ENCODE measurements around the gene DGUOK. TPM values are rescaled to one million over a fixed set of nuclear protein-coding genes. Genes with fewer than 3 reads are reported as not detected.
A peak's percentile ranks its signal among the peaks of the same experiment; 100 is the strongest.

The DGUOK gene
- total and polyA plus RNA-seq, 4 donors, result 28.9 to 103 (median 73.9) TPM

DNA sequence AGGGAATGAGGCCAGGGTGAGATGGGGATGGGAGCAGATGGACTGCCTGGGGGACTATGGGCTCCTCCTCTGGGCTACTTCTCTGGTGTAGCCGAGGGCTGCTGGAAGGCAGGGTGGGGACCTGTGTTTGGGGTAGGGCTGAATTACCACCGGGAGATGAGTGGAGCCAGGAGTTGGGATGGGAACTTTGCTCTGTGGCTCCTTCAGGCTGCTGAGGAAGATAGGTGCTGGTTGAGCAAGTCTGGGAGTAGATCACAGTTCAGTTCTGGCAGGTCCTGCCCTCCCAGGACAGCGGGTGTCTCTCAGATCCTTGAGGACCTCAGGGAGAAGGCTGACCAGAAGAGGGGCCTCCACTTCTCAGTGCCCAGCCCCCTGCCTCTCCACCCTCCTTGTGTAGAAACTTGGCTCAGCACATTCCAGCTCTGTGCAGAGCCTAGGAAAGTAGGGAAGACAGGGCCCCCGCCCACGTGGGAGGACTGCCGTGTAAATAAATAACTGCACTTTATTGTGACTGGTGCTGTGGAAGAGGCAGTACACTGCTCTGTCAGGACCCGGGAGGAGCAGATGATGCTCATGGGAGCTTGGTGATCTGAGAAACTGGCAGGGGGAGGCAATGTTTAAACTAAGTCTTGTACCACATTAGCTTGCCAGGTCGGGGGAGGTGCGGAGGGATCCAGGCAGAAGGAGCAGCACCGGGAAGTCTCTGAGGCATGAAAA lies 73.4 kb downstream of the DGUOK start:
- H3K9me3 ChIP-seq (ENCODE audit: control insufficient read depth in 4 of 4, insufficient read depth in 3 of 4, low read length in 3 of 4), result no peaks in the 10 kb centered on the region
- H3K36me3 ChIP-seq (ENCODE audit: control insufficient read depth in 4 of 4, insufficient read depth in 4 of 4, low read length in 4 of 4), result no peaks in the 10 kb centered on the region
- no peaks in the 10 kb centered on the region for H3K27me3 ChIP-seq (ENCODE audit: control insufficient read depth in 3 of 3, insufficient read depth in 3 of 3, low read length in 2 of 3)
- DNase-seq (peak; percentile 63 to 82 (median 65)), ATAC-seq (ENCODE audit: insufficient read depth, low FRiP score) (no peak)
- H3K4me1 ChIP-seq (ENCODE audit: control insufficient read depth in 5 of 5, insufficient read depth in 5 of 5, low read length in 5 of 5), result peaks cover 0 to 48% (median 34%) of the 10 kb centered on the region in 5 donors
- WGBS, 2 donors, result 41 to 69% methylated on average over 10 of the region's 10 CpGs
- H3K27ac ChIP-seq (ENCODE audit: low read depth in 1 of 2, low read length in 1 of 2), result peak overlapping the region in 1 of 2 donors; percentile 21
- H3K4me3 ChIP-seq, result no peak overlapping the region
- H3K9ac ChIP-seq (ENCODE audit: insufficient read depth in 1 of 2, low read length in 2 of 2), result no peak overlapping the region
- TF ChIP-seq, protein P1, sequence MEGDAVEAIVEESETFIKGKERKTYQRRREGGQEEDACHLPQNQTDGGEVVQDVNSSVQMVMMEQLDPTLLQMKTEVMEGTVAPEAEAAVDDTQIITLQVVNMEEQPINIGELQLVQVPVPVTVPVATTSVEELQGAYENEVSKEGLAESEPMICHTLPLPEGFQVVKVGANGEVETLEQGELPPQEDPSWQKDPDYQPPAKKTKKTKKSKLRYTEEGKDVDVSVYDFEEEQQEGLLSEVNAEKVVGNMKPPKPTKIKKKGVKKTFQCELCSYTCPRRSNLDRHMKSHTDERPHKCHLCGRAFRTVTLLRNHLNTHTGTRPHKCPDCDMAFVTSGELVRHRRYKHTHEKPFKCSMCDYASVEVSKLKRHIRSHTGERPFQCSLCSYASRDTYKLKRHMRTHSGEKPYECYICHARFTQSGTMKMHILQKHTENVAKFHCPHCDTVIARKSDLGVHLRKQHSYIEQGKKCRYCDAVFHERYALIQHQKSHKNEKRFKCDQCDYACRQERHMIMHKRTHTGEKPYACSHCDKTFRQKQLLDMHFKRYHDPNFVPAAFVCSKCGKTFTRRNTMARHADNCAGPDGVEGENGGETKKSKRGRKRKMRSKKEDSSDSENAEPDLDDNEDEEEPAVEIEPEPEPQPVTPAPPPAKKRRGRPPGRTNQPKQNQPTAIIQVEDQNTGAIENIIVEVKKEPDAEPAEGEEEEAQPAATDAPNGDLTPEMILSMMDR (IDR thresholded peaks at IDR 0.05; ENCODE audit: control extremely low read depth, extremely low read depth), result no peak

DNA sequence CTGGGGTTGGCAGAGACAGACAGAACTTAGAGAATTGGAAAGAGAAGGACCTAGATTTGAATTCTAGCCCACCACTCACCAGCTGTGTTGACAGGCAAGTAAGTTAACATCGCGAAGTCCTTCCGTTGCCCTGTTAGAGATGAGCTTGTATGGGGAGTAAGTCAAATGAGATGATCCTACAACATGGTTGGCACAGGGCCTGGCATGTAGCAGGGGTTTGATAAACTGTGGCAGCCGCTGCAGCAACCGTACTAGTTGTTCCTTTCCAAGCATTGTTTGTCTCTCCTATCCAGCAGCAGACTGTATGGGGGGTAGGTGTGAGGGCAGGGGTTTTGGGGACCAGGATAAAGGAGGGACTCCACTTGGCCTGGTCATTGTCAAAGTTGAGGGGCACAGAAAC lies 74.0 kb downstream of the DGUOK start:
- no peak overlapping the region for H3K4me3 ChIP-seq
- H3K36me3 ChIP-seq (ENCODE audit: control insufficient read depth in 4 of 4, insufficient read depth in 4 of 4, low read length in 4 of 4), result no peaks in the 10 kb centered on the region
- H3K9ac ChIP-seq (ENCODE audit: insufficient read depth in 1 of 2, low read length in 2 of 2), result no peak overlapping the region
- no peaks in the 10 kb centered on the region for H3K27me3 ChIP-seq (ENCODE audit: control insufficient read depth in 3 of 3, insufficient read depth in 3 of 3, low read length in 2 of 3)
- ATAC-seq (ENCODE audit: insufficient read depth, low FRiP score), result no peak
- no peak for DNase-seq
- no peak overlapping the region for H3K27ac ChIP-seq (ENCODE audit: low read depth in 1 of 2, low read length in 1 of 2)
- no peaks in the 10 kb centered on the region for H3K9me3 ChIP-seq (ENCODE audit: control insufficient read depth in 4 of 4, insufficient read depth in 3 of 4, low read length in 3 of 4)
- H3K4me1 ChIP-seq (ENCODE audit: control insufficient read depth in 5 of 5, insufficient read depth in 5 of 5, low read length in 5 of 5), result peaks cover 0 to 54% (median 33%) of the 10 kb centered on the region in 5 donors
- 75 to 91% methylated on average over 5 of the region's 5 CpGs for WGBS, 2 donors
- TF ChIP-seq, protein P1 (IDR thresholded peaks at IDR 0.05; ENCODE audit: control extremely low read depth, extremely low read depth), result no peak

DNA sequence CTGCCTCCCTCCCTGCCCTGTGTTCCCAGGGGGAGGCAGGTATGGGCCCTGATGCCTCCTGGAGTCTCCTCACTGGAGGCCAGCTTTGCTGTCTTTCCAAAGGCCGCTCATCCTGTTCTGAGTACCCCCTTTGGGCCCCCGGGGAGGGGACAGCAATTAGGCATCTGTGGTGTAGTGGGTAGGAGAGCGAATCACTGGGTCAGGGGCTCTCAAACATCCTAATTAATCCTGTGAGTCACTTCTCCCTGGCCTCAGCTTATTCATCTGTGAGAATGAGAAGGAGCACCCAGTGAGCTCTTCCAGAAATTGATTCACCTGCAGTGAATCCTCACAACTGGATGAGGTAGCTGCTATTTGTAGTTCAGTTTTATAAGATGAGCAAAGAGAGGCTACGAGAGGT lies 74.4 kb downstream of the DGUOK start:
- H3K9me3 ChIP-seq (ENCODE audit: control insufficient read depth in 4 of 4, insufficient read depth in 3 of 4, low read length in 3 of 4), result no peaks in the 10 kb centered on the region
- ATAC-seq (ENCODE audit: insufficient read depth, low FRiP score), result no peak
- TF ChIP-seq, protein P1 (IDR thresholded peaks at IDR 0.05; ENCODE audit: control extremely low read depth, extremely low read depth), result no peak
- H3K4me1 ChIP-seq (ENCODE audit: control insufficient read depth in 5 of 5, insufficient read depth in 5 of 5, low read length in 5 of 5), result peaks cover 0 to 59% (median 32%) of the 10 kb centered on the region in 5 donors
- 86 to 87% methylated on average over 4 of the region's 4 CpGs for WGBS, 2 donors
- DNase-seq, result no peak
- no peak overlapping the region for H3K4me3 ChIP-seq
- H3K36me3 ChIP-seq (ENCODE audit: control insufficient read depth in 4 of 4, insufficient read depth in 4 of 4, low read length in 4 of 4), result no peaks in the 10 kb centered on the region
- no peak overlapping the region for H3K27ac ChIP-seq (ENCODE audit: low read depth in 1 of 2, low read length in 1 of 2)
- no peak overlapping the region for H3K9ac ChIP-seq (ENCODE audit: insufficient read depth in 1 of 2, low read length in 2 of 2)
- no peaks in the 10 kb centered on the region for H3K27me3 ChIP-seq (ENCODE audit: control insufficient read depth in 3 of 3, insufficient read depth in 3 of 3, low read length in 2 of 3)
